Ureter (tissue), 1 donor: ENCODE data around the gene RFX2. TPM values are rescaled to one million over a fixed set of nuclear protein-coding genes. Genes with fewer than 3 reads are reported as not detected.

Source experiments
- DNase-seq: peaks from one replicate; pipeline ENCODE4 v3.0.0-alpha.2; 2020; ENCODE audit warnings: low spot score
- total RNA-seq: library from RNA; stranded (reverse); gene quantifications from one replicate; pipeline ENCODE4 v1.2.4, GENCODE V29; 2023
- donor health status: DM: yes; HTN: yes; CAD: no.

Gene RFX2
- total RNA-seq, 1 donor from 2014 or later, result 30.3 TPM

DNA sequence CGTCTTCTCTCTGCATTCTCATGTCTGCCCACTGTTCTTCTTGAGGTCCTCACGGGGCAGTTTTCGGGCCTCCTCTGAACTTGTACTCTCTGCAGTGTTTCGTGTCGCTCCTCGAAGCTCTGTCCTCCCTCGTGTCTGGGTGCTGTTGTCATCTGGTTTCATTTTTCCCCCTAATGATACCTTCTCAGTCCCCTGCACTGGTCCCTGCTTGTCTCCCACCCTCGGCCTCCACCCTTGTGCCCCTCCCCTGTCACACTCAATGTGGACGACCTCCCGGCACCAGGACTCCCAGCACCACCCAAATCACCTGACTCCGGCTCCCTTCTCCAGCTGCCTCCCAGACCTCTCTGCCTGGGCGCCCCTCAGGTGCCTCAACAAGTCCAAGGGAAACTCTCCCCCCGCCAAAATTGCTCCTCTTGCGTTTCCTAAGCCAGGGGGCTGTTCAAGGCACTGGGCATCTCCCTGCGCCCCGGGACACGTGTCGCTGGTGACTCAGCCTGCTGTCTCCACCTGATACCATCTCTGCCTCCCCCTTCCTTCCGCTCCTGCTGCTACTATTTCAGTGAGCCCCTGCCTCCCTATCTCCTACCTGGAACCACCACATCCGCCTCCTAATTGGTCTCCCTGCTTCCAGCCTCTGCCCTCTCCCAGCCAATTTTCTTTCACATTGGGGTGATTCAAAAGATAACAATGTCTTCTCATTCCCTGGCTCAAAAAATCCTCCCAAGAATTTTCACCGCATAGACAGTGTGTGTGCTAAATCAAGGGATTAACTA lies 49.5 kb downstream of the RFX2 start:
- DNase-seq, result peak; percentile 76

DNA sequence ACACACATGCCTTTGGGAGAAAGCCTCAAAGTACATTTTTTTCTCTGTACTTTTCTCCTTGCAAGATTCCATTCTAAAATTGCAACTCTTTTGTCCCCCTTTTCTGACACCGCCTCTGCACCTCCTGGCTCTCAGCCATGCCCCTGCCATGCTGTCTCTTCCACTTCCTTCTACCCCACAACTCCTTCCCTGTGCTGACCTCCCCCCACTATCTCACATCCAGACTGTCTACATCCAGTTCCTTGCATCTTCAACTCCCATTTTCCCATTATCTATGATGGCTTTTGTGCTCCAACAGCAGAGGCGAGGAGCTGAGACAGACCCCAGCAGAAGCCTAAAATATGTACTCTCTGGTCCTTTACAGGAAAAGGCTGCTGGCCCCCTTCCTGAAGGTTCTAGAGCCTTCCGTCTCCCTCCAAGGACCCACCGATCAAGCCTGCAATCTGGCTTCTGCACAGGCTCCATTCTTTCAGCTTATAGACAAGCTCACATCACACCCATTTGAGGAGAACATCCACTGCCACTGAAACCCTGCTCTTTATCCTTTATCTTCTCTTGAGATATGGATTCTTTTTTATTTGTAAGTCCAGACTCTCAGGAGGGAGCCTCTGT lies 50.2 kb downstream of the RFX2 start:
- peak; percentile 39 for DNase-seq

DNA sequence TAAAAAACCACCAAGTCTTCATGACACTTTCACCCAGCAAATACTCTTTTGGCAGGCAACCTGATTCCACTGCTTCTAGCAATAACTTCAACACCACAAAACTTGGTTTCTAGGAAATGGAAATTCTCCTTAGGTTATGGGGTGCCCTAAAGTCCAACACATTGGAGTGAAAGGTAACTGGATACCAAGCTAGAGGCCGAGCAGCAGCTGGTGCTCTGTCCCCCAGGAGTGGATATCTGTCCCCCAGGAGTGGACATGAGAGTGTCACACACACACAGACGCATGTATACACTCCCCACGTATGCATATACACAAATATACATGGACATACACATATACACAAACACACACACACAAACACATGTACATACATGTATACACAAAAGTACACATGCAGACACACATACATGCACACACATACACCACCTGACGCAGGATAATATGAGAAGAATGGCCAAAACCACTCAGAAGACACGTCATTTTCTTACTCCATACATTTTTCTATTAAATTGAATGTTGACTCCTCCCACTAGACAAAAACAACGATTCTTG lies 50.8 kb downstream of the RFX2 start:
- DNase-seq, result no peak

DNA sequence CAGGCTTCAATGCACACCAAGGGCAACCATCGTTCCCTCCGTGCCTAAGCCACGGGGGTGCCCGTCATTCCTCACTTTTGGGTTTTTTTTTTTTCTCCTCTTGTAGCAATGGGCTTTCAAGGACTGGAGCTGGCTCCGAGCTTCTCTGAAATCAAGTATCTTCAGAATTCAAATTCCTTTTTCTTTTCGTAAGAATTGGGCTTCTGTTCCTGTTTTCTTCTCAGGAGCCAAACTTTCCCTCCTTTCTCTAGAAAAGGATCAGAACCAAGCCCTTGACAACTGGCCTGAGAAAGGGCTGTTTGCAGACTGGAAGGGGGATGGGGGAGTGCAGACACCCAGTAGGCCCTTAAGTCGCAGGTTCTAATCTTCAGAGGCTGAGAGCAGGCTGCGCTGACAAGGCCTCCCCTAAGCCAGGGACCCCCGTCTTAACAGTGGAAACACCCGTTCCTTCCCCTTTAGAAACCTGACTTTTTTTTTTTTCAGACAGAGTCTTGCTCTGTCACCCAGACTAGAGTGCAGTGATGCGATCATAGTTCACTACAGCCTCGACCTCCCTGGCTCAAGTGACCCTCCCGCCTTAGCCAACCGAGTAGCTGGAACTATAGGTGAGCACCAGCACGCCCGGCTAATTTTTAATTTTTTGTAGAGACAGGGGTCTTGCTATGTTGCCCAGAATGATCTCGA lies 51.6 kb downstream of the RFX2 start:
- DNase-seq, result peak; percentile 43

DNA sequence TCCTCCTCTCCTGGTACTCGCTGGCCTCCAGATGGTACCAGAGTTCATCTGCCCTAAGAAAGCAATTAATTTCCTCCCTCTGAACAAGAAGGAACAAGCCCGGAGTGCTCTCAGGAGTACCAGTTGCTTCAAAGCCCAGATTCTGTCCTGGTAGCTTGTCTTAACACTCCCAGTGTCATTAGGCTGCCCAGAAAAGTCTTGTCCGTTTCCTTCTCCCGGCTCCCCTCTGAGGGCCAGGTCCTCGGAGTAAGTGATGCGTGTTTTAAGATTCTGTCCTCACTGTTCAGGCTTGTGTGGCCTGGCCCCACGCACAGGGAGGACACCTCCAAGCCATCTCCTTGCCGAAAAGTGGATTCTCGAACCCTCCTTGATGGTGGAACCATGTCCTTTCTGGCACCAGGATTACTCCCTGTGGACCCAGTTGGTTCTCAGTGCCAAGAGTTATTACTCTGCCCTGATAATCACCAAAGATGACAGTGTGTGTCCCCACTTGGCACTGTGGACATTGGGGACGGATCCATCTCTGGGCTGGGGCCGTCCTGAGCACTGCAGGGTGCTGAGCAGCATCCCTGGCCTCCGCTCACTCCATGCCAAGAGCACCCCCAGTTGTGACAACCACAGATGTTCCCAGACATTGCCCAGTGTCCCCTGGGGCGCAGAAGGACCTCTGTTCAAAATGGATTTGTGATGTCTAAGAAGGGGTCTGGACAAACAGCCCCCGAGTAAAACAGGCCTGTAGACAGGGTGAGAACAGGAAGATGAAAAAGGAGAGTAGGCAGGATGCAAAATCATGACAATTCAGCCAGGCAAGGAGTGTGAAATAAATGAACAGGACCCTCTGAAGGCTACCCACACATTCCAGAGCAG lies 52.4 kb downstream of the RFX2 start:
- DNase-seq, result peak; percentile 41

DNA sequence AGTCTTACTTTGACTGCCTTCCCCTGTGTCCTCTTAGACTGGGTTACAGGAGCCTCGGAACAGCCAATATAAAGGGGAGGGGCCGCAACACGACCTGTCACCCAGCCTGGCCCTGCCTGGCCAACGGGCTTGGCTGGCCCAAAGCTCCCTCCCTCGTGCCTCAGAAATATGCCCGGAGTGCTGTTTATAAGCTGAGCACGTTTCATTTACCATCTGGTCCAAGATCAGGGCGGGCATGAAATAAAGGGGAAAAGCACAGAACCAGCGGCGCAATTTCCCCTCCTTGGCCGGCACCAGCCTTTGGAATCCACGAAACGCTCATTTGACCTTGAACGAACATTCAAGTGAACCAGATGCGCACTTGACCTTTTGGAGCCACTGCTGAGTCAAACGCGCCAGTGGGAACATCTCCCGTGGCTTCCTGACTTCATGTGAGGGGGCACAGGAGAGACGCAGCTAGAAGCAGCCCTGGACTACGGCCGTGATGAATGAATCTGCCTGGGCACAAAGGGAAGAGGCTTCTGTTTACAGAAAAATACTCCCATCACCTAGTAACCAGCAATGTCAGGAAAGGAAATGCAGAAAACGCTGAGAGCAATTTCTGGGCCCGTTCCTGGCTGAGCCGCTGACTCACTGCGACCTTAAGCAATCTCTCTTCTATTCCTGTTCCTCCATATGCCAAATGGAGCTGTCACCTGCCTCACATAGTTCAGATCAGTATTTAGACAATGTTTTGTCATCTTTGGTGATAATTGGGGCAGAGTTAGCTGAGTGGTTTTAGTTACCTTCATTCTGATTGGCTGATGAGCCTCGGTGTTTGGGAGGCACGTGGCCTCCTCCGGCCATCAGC lies 53.3 kb downstream of the RFX2 start:
- DNase-seq, result peak; percentile 86

DNA sequence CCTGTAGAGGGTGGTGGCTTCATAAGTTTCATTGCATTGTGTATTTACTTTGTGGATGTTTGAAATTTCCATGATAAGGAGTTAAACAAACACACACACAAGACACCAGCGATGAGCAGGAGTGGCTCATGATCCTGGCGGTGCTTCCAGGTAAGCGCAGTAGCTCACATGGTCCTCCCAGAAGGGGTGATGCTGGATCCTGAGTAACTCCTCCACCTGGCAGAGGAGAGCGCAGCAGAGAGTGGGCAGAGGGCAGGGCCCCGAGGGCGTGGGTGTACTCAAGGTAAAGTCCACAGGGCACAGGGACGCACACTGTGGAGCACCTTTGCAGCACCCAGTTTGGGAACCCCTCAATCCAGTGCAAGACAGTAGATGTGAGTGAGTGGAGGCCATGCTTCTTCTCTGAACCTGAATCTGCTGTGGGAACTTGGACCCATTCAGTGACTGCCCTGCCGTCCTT lies 54.0 kb downstream of the RFX2 start:
- DNase-seq, result peak; percentile 41

DNA sequence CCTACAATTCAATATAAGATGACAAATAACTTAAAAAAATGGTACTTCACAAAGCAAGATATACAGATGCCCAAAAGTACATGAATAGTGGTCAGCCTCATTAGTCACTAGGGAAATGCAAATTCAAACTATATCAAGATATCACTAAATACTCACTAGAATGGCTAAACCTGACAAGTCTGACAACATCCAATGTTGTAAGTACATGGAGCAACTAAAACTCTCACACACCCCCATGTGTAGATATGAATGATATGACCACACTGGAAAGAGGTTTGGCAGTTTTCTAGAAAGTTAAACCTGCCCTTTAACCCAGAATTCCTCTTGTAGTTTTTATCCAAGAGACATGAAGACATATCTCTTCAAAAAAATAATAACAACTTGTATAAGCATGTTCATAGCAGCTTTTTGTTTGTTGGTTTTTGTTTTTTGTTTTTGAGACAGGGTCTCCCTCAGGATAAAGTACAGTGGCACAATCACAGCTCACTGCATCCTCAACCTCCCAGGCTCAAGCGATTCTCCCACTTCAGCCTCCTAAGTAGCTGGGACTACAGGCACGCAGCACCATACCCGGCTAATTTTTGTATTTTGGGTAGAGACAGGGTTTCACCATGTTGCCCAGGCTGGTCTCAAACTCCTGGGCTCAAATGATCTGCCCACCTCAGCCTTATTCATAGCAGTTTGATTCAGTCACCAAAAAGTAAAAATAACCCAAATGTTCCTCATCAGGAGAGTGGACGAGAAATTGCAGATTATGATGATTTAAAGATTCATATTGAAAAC lies 55.1 kb downstream of the RFX2 start:
- DNase-seq, result no peak

DNA sequence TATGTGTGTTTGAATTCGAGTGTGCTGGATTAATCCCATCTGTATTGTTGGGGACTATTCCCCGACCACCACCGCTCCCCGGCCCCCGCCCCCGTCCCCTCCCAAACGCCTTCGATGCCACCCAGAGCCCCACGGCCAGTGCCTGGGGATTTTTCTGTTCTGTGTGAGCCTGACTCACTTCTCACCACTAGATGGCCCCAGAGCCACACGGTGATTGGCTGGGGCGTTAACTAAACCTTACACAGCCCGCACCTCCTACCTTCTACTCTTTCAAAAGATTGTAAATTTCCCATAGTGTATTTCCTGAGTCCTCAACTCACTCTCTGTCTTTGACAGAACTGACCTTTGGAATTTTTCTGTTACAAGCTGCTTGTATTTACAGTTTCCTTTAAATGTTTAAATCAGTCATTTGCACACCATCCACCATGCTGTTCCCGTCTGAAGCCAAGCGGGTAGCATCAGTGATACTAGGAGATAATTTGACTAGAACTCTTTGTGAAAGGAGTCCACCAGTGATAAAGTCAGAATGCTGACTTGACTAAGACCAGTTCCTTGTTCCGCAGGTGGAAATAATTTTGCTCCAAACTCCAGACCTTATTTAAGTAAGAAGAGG lies 61.4 kb downstream of the RFX2 start:
- peak; percentile 82 for DNase-seq

DNA sequence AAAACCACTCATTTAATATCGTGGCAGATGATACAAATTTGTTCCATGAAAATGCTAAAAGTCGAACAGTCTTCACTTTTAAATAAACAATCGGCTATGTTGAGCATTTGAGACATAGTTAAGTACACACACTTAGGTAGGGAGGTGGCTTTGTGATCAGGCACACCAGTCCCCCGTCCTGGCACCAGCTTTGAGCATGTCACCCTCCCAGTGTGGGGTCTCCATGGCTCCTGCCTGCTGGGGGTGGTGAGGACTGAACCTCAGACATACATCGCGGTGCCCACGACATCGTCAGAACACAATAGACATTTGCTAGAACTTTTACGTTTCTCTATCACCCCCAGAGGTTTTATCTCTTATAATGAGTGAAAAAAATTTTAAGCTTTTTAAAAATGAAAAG lies 62.0 kb downstream of the RFX2 start:
- DNase-seq, result peak; percentile 41

DNA sequence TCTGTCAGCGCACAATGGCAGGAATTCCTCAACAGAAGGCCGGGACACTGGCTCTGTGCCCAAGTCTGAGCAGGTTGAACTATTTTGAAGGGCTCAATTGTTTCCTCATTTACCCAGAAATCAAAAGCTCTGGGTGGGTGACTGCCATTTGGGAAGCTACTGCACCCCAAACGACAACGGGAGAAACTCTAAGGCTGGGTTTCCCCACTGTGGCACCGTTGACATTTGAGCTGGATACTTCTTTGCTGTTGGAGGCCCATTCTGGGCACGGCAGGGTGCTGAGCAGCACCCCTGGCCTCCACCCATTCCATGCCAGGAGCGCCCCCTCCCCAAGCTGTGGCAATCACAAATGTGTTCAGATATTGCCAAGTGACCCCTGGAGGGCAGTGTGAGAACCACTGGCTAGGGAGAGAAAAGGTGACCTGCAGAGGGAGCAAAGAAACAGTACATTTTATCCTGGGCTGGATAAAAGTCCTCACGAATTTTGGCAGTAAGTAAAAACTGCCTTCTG lies 62.5 kb downstream of the RFX2 start:
- DNase-seq, result peak; percentile 45

DNA sequence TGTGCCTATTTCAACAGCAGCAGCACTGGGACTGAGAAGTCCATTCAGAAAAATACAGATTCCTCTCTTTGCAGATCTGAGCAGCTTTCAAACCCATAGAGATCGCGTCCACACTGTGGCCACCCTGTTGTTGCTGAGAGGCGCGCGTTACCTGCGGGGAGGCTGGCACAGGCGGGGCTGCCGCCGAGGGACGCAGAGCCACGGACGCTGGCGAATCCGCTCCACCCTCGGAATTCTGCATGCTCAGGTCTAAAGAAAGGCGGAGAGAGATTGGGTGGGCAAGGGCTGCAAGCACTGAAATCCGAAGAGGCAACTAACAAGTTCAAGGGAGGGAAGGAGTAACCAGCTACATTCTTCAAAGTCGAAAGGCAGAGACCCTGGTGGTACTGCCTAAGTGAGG lies 63.0 kb downstream of the RFX2 start:
- DNase-seq, result peak; percentile 32

DNA sequence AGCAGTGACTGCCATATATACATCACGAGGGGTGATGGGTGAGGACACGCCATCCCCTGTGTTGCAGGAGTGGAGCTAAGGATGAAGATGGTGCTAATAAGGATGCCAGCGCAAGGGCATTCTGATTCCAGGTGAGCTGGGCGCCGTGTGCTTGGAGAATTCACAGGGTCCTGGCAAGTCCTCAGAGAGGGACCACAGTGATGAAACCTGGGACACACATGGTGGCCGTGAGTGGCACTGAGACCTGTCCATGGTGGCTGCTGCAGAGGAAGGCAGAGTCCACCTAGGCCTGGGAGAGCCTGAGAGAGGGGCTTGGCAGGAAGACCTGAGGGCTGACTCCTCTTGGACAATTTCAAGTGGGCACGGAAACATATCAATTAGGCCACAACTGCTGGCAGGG lies 65.2 kb downstream of the RFX2 start:
- DNase-seq, result peak; percentile 23

DNA sequence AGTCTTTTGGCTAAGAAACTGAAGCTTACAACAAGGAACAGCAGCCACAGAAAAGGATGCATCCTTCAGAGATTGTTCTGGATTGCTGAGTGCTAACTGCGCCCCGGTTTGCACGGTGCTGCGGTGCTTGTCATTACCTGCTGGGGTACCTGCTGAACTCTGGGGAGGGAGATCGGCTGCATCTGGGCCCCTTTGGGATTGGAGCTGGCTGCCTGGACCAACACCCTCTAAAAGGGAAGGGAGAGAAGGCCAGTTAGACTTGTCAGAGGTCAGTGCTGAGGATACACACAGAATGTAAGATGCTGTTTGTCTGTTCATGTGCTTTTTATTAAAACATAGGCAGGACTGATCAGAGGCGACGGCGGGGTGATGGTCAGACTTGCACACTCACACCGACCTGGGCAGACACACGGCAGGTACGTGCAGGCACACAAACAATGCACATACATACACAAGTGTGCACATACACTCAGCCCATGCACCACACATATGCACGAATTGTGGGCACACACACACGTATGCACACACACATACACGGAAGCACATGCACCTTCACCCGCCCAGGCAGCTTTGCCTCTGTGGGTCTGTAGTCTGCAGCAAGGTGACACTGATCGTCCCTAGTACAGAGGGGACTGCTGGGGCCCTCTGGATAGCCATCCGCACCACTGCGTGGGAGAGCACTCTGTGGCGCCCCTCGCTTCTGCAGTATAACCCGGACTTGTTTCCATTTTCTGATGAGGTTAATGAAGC lies 66.1 kb downstream of the RFX2 start:
- peak; percentile 20 for DNase-seq

DNA sequence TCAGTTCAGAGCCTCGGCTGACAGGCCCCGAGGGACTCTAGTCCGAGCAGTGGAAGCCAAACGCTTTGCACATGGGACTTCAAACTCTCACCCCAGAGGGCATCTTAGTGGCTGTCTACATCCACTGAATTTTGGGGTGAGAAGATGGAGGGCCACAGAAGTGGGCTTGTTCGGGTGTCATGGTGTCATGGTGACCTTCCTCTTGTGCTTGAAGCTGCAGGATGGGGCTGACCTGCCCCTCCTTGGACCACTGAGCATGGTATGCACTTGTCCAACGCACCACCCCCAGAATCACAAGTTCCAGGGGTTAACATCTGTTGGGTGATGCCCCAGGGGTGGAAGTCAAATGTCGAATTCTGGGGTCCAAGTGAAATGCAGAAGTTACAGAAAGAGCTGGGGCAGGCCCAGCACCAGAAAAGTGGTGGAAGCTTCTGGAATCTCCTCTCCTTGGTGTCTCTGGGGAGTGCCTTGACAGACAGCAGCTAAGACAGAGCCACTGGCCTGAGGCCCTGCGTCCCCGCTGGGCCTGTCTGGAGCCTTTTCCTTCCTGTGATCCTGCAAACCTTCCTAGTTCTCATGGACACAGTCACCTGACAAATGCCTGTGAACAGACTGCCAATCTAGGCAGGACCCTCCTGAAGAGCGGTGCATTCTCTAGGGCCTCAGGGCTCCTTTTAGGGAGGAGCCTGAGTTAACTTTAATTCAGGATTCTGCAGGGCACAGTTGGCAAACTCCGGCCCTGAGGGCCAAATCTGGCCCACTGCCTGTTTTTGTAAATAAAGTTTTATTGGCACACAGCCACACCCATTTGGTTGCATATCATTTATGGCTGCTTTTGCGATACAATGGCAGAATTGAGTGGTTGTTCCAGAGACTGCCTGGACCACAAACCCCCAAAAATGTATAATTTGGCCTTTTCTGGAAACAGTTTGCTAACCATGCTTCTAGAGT lies 67.2 kb downstream of the RFX2 start:
- DNase-seq, result peak; percentile 27

DNA sequence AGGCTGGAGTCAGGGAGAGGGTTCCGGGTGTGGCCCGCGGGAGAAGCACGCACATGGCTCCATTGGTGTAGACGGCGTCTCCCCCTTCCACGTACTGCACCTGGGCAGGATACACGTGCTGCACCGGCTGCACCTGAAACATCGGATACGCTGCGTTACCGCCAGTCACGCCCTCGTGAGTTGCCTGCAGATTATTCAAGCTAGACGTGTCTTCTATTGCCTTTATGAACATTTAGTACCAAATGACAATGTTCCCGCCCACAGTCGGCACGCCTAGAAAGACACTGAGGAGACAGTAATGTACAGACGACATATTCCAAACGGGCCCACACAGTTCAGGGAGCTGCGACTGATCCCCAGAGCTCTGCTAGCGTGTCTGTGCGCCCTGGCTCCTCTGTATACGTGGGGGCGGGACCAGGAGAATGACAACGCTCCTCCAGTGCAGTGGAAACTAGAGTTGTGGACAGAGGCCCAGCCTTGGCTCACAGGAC lies 68.3 kb downstream of the RFX2 start:
- DNase-seq, result peak; percentile 32

DNA sequence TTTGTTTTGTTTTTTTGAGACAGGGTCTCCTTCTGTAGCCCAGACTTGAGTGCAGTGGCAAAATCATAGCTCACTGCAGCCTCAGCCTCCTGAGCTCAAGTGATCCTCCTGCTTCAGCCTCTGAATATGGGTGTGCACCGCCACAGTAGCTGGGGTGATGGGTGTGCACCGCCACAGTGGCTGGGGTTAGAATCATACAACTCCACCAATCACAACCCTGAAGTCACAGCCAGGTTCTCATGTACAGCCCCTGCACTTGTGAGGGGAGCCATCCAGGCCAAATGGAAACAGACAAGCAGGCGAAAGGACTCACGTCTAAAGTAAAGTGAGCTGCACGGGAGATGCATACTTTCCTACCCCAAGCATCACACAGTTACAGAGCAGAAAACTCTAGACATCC lies 69.2 kb downstream of the RFX2 start:
- peak; percentile 32 for DNase-seq
